WERI-Rb-1 (cell line): ENCODE data around the gene FMN2.

Source experiments
- DNase-seq: peaks from one replicate; pipeline ENCODE4 v3.0.0-alpha.2; 2020
- H3K27ac ChIP-seq: fragments of 250-450 bp; sonication (Bioruptor Pico); 2 replicates; pipeline ENCODE4 v1.5.1; 2020; ENCODE audit warnings: mild to moderate bottlenecking, moderate library complexity
- H3K27me3 ChIP-seq: fragments of 250-450 bp; sonication (Bioruptor Pico); 2 replicates; pipeline ENCODE4 v1.5.1; 2021; ENCODE audit warnings: mild to moderate bottlenecking, low read depth, moderate library complexity; ENCODE audit not compliant: insufficient read depth, severe bottlenecking
- H3K36me3 ChIP-seq: fragments of 250-450 bp; sonication (Bioruptor Pico); 2 replicates; pipeline ENCODE4 v1.5.1; 2020; ENCODE audit warnings: mild to moderate bottlenecking, moderate library complexity
- H3K4me3 ChIP-seq: 2 replicates; pipeline ENCODE4 v1.5.1; 2011; ENCODE audit warnings: low read depth, mild to moderate bottlenecking, control low read depth, low read length
- H3K9me3 ChIP-seq: fragments of 250-450 bp; sonication (Bioruptor Pico); 2 replicates; pipeline ENCODE4 v1.5.1; 2021; ENCODE audit warnings: mild to moderate bottlenecking, moderate library complexity; ENCODE audit not compliant: severe bottlenecking
- TF ChIP-seq, protein P1 (sequence below): IDR thresholded peaks from 2 replicates; pipeline ENCODE4 v1.5.1; 2011; ENCODE audit warnings: low read depth, mild to moderate bottlenecking, control low read depth, inconsistent platforms, low read length

Gene FMN2

GRCh38 chr1:240464099-240464498 lies 372.4 kb downstream of the FMN2 start:
- TF ChIP-seq, protein P1, sequence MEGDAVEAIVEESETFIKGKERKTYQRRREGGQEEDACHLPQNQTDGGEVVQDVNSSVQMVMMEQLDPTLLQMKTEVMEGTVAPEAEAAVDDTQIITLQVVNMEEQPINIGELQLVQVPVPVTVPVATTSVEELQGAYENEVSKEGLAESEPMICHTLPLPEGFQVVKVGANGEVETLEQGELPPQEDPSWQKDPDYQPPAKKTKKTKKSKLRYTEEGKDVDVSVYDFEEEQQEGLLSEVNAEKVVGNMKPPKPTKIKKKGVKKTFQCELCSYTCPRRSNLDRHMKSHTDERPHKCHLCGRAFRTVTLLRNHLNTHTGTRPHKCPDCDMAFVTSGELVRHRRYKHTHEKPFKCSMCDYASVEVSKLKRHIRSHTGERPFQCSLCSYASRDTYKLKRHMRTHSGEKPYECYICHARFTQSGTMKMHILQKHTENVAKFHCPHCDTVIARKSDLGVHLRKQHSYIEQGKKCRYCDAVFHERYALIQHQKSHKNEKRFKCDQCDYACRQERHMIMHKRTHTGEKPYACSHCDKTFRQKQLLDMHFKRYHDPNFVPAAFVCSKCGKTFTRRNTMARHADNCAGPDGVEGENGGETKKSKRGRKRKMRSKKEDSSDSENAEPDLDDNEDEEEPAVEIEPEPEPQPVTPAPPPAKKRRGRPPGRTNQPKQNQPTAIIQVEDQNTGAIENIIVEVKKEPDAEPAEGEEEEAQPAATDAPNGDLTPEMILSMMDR: no peak
- DNase-seq: no peak

DNA sequence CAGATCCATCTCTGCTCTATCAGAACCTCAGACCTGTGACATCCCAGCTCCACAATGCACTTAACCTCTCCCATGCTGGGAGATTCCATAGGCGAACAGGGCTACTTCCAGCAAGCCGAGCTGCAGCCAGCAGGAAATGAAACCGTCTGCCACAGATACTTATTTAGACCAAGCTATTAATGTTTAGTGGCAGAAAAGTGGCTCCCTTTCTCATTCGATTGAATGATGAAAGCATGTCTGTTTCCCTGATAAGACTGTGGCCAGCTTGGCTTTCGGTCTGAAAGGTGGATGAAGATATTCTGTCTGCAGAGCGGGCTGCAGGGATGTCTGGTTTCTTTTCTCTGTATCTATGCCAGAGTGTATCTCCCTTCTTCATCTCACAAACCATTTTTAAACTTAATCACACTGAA lies 373.9 kb downstream of the FMN2 start:
- Histone ChIP-seq H3K9me3 (no peaks in the 10 kb centered on the region), H3K4me3 (no peak overlapping the region), H3K27ac (no peak overlapping the region), H3K36me3 (peaks cover 33% of the 10 kb centered on the region), H3K27me3 (no peaks in the 10 kb centered on the region)
- no peak for DNase-seq
- TF ChIP-seq, protein P1: no peak

More at GRCh38 chr1:240464099-240464498, 372.4 kb downstream of the FMN2 start:
- Histone ChIP-seq H3K27me3 (no peaks in the 10 kb centered on the region), H3K4me3 (no peak overlapping the region), H3K9me3 (no peaks in the 10 kb centered on the region), H3K36me3 (peaks cover 31% of the 10 kb centered on the region), H3K27ac (no peak overlapping the region)

- no peaks in the 10 kb centered on the region for H3K9me3 ChIP-seq
- H3K27me3 ChIP-seq: no peaks in the 10 kb centered on the region
- no peak for DNase-seq
- TF ChIP-seq, protein P1: no peak
- H3K4me3 ChIP-seq: no peak overlapping the region
- peaks cover 36% of the 10 kb centered on the region for H3K36me3 ChIP-seq
- H3K27ac ChIP-seq: no peak overlapping the region
These were observed 374.8 kb downstream of the FMN2 start for GRCh38 chr1:240466509-240466908.

DNA sequence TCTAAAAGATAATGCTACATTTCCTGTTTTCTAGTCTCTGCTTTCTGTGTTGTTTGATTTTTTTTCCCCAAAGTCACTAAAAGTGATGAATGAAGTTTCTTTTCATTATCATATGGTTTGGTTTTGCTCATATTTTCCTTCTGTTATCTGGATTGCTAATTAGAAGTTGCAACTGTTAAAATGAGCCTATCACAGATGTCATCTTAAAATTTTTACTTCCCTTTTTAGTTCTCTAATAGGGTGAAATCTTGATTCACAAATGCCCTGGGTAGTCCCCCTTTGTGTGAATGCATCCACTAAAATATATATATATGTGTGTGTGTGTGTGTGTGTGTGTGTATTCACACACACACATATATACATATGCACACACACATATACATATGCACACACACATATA lies 376.2 kb downstream of the FMN2 start:
- no peak for DNase-seq
- H3K27ac ChIP-seq: no peak overlapping the region
- peaks cover 43% of the 10 kb centered on the region for H3K36me3 ChIP-seq
- H3K27me3 ChIP-seq: no peaks in the 10 kb centered on the region
- TF ChIP-seq, protein P1: no peak
- H3K9me3 ChIP-seq: no peaks in the 10 kb centered on the region
- H3K4me3 ChIP-seq: no peak overlapping the region

DNA sequence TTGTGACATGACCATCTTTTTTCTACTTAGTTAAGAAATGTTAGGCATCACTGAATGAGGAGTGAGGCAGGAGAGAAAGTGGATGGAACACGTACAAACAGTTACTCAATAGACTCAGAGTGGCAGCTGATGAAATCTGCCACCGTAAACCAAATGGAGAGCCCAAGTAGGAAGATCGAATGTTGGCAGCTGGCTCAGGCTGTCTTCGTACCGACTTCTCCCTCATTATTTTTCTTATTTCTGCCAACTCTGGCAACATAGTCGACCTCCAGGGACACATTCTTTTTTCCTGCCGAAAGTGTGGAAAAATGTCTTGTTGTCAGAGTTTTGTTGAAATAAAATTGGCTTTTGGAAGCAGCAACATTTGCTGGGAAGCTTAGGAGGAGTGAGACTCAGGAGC lies 377.0 kb downstream of the FMN2 start:
- Histone ChIP-seq H3K27ac (no peak overlapping the region), H3K9me3 (no peaks in the 10 kb centered on the region), H3K4me3 (no peak overlapping the region), H3K27me3 (no peaks in the 10 kb centered on the region), H3K36me3 (peaks cover 50% of the 10 kb centered on the region)
- TF ChIP-seq, protein P1: no peak
- no peak for DNase-seq

GRCh38 chr1:240474133-240474614 lies 382.5 kb downstream of the FMN2 start:
- no peak for DNase-seq
- H3K4me3 ChIP-seq: no peak overlapping the region
- TF ChIP-seq, protein P1: no peak
- H3K36me3 ChIP-seq: peaks cover 61% of the 10 kb centered on the region
- no peaks in the 10 kb centered on the region for H3K9me3 ChIP-seq
- H3K27me3 ChIP-seq: no peaks in the 10 kb centered on the region
- H3K27ac ChIP-seq: no peak overlapping the region
